HG02588 (cell line): ENCODE results near the gene NYAP1.
"Not testable (repeated sequence)": the region's sequence is repeated elsewhere in the genome, so short reads cannot be mapped to it uniquely, and the experiment has no call there.

Source experiments
- ATAC-seq: cut with Tn5 transposase; IDR thresholded peaks from one replicate; pipeline ENCODE4 v1.9.1; 2021; ENCODE audit warnings: mild to moderate bottlenecking, moderate library complexity; ENCODE audit not compliant: unreplicated experiment

NYAP1 gene

DNA sequence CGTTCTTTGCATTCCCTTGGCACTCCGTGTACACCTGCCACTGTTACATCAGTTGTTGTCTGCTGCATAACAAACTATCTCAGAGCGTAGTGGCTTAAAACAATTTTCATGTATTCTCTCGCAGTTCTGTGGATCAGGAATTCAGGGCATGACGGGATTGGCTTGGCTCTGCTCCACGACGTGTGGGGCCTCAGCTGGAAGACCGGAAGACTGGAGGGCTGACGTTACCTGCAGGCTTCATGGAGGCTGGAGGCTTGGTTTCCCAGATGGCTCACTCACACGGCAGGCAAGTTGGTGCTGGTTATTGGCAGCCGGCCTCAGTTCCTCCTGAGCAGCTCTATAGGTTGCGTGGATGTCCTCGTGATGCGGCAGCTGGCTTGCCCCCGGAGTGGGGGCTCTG, 25.5 kb downstream of the NYAP1 start:
- ATAC-seq, result no peak

DNA sequence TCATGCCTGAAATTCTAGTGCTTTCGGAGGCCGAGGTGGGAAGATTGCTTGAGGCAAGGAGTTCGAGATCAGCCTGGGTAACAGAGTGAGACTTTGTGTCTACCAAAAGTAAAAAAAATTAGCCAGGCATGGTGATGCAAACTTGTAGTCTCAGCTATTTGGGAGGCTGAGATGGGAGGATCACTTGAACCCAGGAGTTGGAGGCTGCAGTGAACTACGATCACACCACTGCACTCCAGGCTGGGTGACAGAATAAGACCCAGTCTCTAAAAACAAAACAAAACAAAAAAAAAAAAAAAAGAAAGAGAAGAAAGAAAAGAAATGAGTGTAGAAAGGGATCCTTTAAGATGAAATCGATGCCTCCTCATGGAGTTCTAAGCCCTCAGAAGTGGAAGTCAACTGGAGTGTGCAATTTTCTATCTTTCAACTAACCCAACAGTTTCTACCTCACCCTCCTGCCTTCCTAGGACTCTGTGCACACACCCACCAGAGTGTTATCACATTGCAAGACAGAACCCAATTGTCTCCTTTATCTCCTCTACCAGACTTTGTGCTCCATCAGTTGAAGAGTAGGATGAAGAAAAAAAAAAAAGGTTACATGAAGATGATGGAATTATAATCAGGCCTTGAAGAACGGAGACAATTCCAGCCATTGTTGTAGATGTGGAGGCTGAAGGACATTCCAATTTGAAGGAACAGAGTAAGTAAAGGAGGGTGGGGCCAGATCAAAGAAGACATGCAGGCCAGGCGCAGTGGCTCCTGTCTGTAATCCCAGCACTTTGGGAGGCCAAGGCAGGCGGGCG, 26.9 kb downstream of the NYAP1 start:
- ATAC-seq, result no peak

DNA sequence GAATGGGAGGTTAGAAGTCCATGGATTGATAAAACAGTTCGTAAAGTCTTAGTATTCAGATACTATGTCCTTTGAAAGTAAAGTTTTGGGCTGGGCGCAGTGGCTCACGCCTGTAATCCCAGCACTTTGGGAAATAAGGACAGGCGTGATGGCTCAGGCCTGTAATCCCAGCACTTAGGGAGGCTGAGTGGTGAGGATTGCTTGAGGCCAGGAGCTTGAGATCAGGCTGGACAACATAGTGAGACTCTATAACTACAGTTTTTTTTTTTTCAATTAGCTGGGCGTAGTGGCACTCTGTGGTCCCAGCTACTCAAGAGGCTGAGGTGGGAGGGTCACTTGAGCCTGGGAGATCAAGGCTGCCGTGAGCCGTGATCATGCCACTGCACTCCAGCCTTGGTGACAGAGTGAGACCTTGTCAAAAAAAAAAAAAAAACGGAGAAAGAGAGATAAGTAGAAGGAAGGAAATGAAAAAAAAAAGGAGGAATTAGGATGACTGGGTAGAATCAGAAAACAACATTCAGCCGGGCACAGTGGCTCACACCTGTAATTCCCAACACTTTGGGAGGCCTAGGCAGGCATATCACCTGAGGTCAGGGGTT, 29.6 kb downstream of the NYAP1 start:
- no peak for ATAC-seq

DNA sequence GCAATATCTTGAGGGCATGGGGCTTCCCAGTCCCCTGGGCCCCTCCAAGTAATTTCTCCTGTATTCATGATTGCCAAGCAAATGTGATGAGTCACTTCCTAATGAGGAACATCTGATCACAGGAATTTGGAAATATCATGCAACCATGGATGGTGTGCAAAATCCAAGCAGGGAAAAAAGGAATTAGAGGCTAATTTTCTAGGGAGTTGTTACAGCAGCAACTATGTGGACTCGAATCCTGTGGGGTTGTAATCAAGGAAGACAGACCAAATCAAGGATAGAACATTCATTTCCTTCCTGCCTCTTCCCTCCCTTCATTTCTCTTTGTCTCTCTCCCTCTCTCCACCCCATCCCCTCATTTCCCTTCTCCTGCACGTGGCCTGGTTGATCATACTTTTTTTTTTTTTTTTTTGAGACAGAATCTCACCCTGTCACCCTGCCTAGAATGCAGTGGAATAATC, 31.4 kb downstream of the NYAP1 start:
- ATAC-seq, result no peak

DNA sequence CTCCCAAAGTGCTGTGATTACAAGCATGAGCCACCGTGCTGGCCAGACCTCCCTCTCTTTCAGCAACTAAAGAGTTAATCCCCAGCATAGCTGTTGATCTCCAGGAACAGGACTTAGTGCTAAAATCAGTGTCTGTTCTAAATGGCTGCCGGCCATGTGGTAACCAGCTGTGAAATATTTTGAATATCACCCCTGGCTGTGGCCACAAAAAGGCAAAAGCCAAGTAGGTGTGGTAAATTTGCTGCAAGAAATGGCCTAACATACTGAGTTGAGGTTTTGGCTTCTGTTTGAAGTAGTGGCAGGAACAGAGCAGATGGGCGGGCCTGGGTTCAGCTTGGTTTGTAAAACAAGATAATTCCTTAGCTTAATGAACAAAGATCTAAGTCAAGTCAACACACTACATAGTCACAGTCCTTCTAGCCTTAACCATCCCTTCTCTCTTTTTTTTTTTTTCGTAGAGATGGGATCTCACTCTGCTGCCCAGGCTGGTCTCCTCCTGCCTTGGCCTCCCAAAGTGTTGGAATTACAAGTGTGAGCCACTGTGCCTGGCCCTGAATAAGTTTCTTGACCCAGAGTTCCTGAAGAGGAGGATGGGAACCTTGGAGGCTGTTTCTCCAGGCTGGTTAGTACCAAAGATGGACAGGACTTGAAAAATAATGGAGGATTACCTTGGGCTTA, 32.5 kb downstream of the NYAP1 start:
- no peak for ATAC-seq

DNA sequence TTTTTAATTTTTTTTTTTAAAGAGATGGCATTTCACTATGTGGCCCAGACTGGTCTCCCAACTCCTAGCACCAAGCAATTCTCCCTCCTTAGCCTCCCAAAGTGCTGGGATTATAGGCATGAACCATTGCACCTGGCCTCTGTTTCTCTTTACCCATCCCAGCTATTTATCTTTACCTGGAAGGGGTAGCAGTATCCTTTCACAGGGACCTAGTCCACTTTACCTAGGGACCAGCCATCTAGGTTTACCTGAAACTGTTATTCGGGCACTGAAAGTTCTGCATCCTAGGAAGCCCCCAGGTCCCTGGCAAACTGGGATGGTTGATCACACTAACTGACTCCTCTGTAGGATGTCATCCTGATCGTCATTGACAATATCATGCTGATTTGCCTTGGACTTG, 33.6 kb downstream of the NYAP1 start:
- ATAC-seq, result no peak

DNA sequence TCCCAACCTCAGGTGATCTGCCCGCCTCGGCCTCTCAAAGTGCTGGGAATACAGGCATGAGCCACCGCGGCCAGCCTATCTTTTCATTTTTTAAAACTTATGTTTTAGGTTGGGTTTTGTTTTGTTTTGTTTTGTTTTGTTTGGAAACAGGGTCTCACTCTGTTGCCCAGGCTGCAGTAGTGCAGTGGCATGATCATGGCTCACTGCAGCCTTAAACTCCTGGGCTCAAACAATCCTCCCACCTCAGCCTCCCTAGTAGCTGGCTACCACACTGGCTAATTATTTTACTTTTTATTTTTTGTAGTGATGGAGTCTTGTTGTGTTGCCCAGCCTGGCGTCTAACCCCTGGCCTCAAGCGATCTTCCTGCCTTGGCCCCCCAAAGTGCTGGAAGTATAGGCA, 35.9 kb downstream of the NYAP1 start:
- no peak for ATAC-seq

DNA sequence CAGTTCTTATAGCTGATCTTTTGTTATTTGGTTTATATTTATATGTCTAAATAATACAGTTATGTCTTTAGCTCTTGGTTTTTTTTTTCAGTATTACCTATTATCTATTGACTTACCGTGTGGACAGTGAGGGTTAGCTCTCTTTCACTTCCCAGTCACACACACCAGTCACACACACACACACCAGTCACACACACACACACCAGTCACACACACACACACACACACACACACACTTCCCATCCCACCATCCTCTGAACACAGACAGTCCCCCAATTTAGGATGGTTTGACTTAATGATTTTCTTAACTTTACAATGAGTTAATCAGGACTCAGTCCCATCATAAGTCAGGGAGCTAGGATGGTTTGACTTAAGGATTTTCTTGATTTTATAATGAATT, 36.4 kb downstream of the NYAP1 start:
- ATAC-seq, result no peak

DNA sequence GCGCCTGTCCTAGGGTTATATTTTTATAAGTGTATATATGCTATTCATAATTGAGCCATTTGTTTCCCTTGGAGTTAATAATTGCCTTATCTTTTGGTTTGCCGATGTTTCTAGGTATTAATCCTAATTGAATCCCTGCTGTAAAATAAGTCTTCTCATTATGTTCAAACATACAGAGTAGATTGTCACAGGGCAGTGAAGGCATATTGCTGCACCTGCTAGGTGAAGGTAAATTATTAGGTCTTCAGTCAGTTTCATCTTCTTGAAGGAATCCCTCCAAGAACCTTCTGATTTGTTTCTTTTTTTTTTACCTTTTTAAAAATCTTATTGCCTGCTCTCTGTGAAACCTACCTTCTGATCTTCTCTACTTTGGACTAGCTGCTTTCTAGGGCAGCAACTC, 37.3 kb downstream of the NYAP1 start:
- no peak for ATAC-seq

DNA sequence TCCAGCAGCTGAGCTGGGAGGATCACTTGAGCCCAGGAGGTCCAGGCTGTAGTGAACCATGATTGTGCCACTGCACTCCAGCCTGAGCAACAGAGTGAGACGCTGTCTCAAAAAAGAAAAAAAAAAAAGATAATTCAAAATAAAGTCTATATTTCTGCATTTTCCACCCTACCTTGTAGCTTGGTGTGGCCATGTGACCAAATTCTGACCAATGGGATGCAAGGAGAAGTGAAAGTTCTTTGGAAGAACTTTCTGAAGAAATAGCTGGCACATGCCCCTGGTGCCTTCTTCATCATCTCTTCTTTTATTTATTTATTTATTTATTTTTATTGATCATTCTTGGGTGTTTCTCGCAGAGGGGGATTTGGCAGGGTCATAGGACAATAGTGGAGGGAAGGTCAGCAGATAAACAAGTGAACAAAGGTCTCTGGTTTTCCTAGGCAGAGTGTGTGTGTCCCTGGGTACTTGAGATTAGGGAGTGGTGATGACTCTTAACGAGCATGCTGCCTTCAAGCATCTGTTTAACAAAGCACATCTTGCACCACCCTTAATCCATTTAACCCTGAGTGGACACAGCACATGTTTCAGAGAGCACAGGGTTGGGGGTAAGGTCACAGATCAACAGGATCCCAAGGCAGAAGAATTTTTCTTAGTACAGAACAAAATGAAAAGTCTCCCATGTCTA, 38.3 kb downstream of the NYAP1 start:
- ATAC-seq, result not testable (repeated sequence)

DNA sequence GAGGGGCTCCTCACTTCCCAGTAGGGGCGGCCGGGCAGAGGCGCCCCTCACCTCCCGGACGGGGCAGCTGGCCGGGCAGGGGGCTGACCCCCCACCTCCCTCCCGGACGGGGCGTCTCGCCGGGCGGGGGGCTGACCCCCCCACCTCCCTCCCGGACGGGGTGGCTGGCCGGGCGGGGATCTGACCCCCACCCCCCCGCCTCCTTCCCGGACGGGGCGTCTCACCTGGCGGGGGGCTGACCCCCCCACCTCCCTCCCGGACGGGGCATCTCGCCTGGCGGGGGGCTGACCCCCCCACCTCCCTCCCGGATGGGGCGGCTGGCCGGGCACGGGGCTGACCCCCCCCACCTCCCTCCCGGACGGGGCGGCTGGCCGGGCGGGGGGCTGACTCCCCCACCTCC, 39.5 kb downstream of the NYAP1 start:
- ATAC-seq, result not testable (repeated sequence)

DNA sequence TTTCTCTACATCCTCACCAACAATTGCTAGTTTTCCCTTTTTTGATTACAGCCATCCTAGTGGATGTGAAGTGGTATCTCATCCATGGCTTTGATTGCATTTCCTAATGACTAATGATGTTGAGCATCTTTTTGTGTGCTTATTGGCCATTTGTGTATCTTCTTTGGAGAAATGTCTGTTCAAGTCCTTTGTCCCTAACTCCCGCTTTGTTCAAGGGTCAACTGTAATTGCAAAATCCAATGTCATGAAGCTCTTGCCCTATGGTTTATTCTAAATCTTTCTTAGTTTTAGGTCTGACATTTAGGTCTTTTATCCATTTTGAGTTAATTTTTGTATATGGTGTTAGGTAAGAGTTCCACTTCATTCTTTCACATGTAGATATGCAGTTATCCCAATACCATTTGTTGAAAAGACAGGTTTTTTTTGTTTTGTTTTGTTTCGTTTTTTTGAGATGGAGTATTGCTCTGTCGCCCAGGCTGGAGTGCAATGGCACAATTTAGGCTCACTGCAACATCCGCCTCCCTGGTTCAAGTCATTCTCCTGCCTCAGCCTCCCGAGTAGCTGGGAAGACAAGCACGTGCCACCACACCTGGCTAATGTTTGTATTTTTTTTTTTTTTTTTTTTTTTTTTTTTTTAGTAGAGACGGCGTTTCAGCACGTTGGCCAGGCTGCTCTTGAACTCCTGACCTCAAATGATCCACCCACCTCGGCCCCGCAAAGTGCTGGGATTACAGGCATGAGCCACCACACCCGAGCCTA, 44.6 kb downstream of the NYAP1 start:
- ATAC-seq, result not testable (repeated sequence)

DNA sequence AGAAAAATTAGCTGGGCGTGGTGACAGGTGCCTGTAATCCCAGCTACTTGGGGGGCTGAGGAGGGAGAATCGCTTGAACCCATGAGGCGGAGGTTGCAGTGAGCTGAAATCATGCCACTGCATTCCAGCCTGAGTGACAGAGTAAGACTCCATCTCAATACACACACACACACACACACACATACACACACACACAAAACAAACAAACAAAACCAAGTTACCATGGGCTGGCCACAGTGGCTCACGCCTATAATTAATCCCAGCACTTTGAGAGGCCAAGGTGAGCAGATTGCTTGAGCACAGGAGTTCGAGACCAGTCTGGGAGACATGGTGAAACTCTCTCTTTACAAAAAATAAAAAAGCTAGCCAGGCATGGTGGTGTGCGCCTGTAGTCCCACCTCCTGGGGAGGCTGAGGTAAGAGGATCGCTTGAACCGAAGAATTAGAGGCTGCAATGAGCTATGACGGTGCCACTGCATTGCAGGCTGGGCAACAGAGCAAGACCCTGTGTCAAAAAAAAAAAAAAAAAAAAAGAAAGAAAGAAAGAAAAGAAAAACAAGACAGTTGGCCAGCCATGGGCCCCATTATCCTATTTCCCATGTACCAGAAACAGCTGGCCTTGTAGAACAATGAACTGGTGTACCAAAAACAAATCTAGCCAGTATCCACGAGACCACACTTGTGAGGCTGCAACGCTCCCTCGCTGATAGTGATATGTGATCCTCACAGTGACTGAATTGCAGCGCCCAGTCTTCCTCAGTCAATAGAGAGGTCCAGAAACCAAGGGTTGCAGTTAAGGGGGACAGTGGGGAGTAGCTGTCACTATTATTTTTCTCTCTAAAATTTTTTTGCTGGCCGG, 48.7 kb downstream of the NYAP1 start:
- no peak for ATAC-seq

DNA sequence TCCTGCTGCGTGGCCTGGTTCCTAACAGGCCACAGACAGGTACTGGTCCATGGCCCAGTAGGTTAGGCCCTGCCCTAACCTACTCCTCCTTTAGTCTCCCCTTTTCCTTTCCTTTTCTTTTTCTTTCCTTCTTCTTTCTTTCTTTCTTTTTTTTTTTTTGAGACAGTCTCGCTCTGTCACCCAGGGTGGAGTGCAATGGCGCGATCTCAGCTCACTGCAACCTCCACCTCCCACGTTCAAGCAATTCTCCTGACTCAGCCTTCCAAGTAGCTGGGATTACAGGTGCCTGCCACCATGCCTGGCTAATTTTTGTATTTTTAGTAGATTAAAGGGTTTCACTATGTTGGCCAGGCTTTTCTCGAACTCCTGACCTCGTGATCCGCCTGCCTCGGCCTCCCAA, 52.3 kb downstream of the NYAP1 start:
- not testable (repeated sequence) for ATAC-seq

DNA sequence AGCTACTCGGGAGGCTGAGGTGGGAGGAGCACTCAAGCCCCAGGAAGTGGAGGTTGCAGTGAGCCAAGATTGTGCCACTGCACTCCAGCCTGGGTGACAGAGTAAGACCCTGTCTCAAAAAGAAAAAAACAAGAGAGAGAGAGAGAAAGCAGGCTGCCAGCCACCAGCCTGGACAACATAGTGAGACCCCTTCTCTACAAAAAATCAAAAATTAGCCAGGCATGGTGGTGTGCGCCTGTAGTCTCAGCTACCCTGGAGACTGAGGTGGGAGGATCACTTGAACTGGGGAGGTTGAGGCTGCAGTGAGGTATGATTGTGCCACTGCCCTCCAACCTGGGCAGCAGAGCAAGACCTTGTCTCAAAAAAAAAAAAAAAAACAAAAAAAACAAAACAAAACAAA, 53.0 kb downstream of the NYAP1 start:
- ATAC-seq, result not testable (repeated sequence)

DNA sequence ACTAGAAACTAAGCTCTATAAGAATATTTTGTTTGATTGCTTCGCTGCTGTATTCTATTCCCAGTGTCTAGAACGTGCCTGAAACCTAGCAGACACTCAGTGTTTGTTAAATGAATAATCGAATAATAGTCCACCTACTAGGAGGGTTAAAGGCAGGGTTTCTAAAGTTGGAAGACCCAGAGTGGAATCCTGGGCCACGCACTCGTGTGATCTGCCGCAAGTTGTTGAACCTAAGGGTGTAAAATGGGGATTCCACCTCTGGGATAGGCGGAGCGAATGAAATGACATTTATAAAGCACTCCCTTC, 54.6 kb downstream of the NYAP1 start:
- ATAC-seq, result no peak

DNA sequence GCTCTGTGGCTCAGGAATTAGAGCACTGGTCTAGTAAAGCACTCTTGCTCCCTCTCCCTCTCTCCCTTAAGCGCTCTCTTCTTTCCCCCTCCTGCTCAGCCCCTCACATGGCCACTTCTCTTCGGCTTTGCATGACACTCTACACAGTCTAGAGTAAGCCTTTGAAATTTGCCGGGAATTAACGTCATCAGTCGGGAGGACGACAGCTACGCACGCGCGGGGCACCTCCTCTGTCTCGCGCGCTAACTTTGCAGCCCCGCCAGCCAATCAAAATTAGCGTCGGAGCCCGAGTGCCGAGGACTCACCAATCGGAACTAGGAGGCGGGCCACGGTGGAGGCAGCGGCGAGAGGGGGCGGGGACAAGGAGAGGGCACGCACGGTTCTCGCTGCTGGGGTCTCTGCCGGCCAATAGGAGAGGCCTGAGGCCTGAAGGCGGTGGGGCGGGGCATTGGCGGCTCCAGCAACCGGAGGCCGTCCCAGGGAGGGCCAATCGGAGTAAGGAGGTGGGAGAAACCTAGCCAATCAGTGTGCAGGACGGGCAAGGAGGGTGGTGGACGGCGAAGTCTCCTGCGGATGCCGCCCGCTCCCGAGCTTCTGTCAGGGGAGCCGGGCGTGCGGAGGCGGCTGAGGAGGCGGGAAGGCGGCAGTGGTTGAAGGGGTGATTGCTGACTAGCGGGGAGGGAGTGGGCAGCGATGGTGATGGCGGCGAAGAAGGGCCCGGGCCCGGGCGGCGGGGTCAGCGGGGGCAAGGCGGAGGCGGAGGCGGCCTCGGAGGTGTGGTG, 55.1 kb downstream of the NYAP1 start, which contains the start of gene AGFG2:
AGFG2 (plus strand) TSS at position 550 of the 782 bp plus-strand sequence; CDS start at position 694, 144 bp downstream.
- ATAC-seq, result peak; percentile 95

DNA sequence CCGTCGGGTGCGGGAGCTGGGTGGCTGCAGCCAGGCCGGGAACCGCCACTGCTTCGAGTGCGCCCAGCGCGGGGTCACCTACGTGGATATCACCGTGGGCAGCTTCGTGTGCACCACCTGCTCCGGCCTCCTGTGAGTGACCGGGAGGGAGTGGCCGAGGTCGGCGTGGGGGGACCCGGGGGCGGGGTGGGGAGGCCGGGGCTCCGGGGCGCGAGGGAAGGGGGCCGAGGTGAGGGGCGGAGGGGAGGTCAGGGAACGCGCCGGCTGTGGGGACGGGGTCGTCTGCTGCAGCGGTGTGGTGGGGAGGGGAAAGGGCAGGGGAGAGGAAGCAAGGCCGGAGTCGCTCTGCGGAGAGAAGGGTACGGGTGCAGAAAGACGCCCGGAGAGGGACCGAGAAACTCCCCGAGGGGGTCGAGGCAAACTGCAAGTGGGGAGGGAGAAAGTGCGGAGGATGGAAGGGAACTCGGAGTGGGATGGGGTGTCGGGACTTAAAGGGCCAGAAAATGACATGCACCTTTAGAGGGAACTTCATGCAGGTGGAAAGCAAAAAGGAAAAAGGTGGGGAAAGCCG, 55.8 kb downstream of the NYAP1 start:
- ATAC-seq, result no peak
